H1 (cell line): Measurements from ENCODE around the gene AGBL1. TPM values are rescaled to one million over a fixed set of nuclear protein-coding genes. Genes with fewer than 3 reads are reported as not detected.

ENCODE experiments used
- ATF3 ChIP-seq: IDR thresholded peaks from 2 replicates; pipeline ENCODE4 v1.6.1; 2011; ENCODE audit warnings: low read depth, mild to moderate bottlenecking, low read length; ENCODE audit not compliant: insufficient read depth
- JUN ChIP-seq: IDR thresholded peaks from 2 replicates; pipeline ENCODE4 v1.6.1; 2011; ENCODE audit warnings: low read depth, mild to moderate bottlenecking, improper control_type of control experiment, low read length
- NRF1 ChIP-seq: IDR thresholded peaks from 2 replicates; pipeline ENCODE4 v1.6.1; 2011; ENCODE audit warnings: mild to moderate bottlenecking, low read depth, low read length, improper control_type of control experiment
- polyA plus RNA-seq, 7 experiments: library from polyadenylated mRNA; depleted of rRNA in 3 of 7; stranded (reverse) in 5 of 7; unstranded in 2 of 7; fragments of >200 nt in 5 of 7; fragments of 200-250 nt in 2 of 7; gene quantifications; 1 replicate in 5 of 7; 2 replicates in 1 of 7; 4 replicates in 1 of 7; pipeline versions ENCODE4 v1.2.1 to v1.2.3, GENCODE V29; 2011 to 2013; ENCODE audit warnings: missing spikeins in 2 of 7, mixed read lengths in 2 of 7
- total RNA-seq: library from RNA; stranded (reverse); fragmentation: NEBNext Ultra II Directional; extraction: Animal tissue kit (Norgen Biotek cat#: 25700); gene quantifications from 2 replicates; pipeline ENCODE4 v1.2.1, GENCODE V29; 2021

Gene AGBL1
- total and polyA plus RNA-seq, 2 of the 8 experiments (the other 6 are each of a cell fraction or from before 2014, with no cell fraction given), result not detected

GRCh38 chr15:86916671-86917360 lies 837.1 kb downstream of the AGBL1 start (continued):
- TF ChIP-seq ATF3 (no peak), NRF1 (no peak), JUN (no peak)
